Keratinocyte (primary cell): ENCODE data around the gene CMTM8. TPM values are rescaled to one million over a fixed set of nuclear protein-coding genes. Genes with fewer than 3 reads are reported as not detected.

Experiments used
- DNase-seq: peaks from one replicate; pipeline ENCODE4 v3.0.0-alpha.2; 2011; ENCODE audit warnings: low read depth, missing footprints, low spot score
- FAIRE-seq: peaks from 2 replicates; lab custom pipeline; 2011; peaks lifted over from hg19 to GRCh38; lab: Jason Lieb, UNC
- H2AFZ ChIP-seq: 2 replicates; pipeline ENCODE4 v1.6.0; 2012; ENCODE audit warnings: low read length, control low read depth, inconsistent platforms; ENCODE audit not compliant: control insufficient read depth
- H3K27ac ChIP-seq: 2 replicates; pipeline ENCODE4 v1.5.1; 2011; ENCODE audit warnings: low read length; ENCODE audit not compliant: control insufficient read depth, insufficient read depth
- H3K27me3 ChIP-seq: 3 replicates; pipeline ENCODE4 v1.6.0; 2011; ENCODE audit warnings: low read length; ENCODE audit not compliant: control insufficient read depth, insufficient read depth; ENCODE audit errors: extremely low read depth
- H3K36me3 ChIP-seq, 2 experiments: 2 replicates in 1 of 2; 3 replicates in 1 of 2; pipeline ENCODE4 v1.5.1; 2011; ENCODE audit warnings: low read length in 2 of 2, mild to moderate bottlenecking in 1 of 2; ENCODE audit not compliant: control insufficient read depth in 2 of 2, insufficient read depth in 2 of 2; ENCODE audit errors: extremely low read depth in 1 of 2
- H3K4me1 ChIP-seq: 3 replicates; pipeline ENCODE4 v1.5.1; 2011; ENCODE audit warnings: low read length; ENCODE audit not compliant: control insufficient read depth, insufficient read depth; ENCODE audit errors: extremely low read depth
- H3K4me2 ChIP-seq: 3 replicates; pipeline ENCODE4 v1.6.0; 2011; ENCODE audit warnings: low read depth, low read length; ENCODE audit not compliant: control insufficient read depth, insufficient read depth; ENCODE audit errors: extremely low read depth
- H3K4me3 ChIP-seq, 3 experiments: fragments of 200-600 bp in 1 of 3; sonication (generic) in 1 of 3; 2 replicates in 2 of 3; 3 replicates in 1 of 3; pipeline ENCODE4 v1.5.1; 2011 to 2016; ENCODE audit warnings: low read length in 3 of 3, mild to moderate bottlenecking in 3 of 3, control low read depth in 2 of 3, inconsistent platforms in 1 of 3, low read depth in 1 of 3, mixed read lengths in 1 of 3, mixed run types in 1 of 3, moderate library complexity in 1 of 3; ENCODE audit not compliant: control insufficient read depth in 2 of 3, insufficient read depth in 2 of 3; ENCODE audit errors: extremely low read depth in 1 of 3
- H3K79me2 ChIP-seq: 2 replicates; pipeline ENCODE4 v1.6.0; 2012; ENCODE audit warnings: low read length; ENCODE audit not compliant: control insufficient read depth, insufficient read depth
- H3K9ac ChIP-seq: 3 replicates; pipeline ENCODE4 v1.6.0; 2011; ENCODE audit warnings: low read length; ENCODE audit not compliant: control insufficient read depth, insufficient read depth; ENCODE audit errors: extremely low read depth
- H3K9me1 ChIP-seq: 3 replicates; pipeline ENCODE4 v1.6.0; 2011; ENCODE audit warnings: low read length; ENCODE audit not compliant: control insufficient read depth, insufficient read depth; ENCODE audit errors: extremely low read depth
- H3K9me3 ChIP-seq: 2 replicates; pipeline ENCODE4 v1.5.1; 2012; ENCODE audit warnings: low read depth, low read length; ENCODE audit not compliant: control insufficient read depth
- H4K20me1 ChIP-seq: 3 replicates; pipeline ENCODE4 v1.6.0; 2011; ENCODE audit warnings: low read length; ENCODE audit not compliant: control insufficient read depth, insufficient read depth; ENCODE audit errors: extremely low read depth
- CTCF ChIP-seq, 3 experiments: IDR thresholded peaks in 1 of 3; conservative IDR thresholded peaks in 1 of 3; optimal IDR thresholded peaks in 1 of 3; 2 replicates in 2 of 3; 3 replicates in 1 of 3; pipeline versions ENCODE3 to v1.5.1; 2011; ENCODE audit warnings: low read length in 3 of 3, mild to moderate bottlenecking in 3 of 3, moderate library complexity in 2 of 3, control low read depth in 1 of 3, inconsistent platforms in 1 of 3; ENCODE audit not compliant: insufficient read depth in 2 of 3; ENCODE audit errors: extremely low read depth in 1 of 3
- EZH2 ChIP-seq: IDR thresholded peaks from one replicate; pipeline ENCODE4 v1.6.1; 2012; ENCODE audit warnings: inconsistent platforms, mild to moderate bottlenecking, low read length, moderate library complexity
- dilution Hi-C: fragments of 300-500 bp; cut with MboI; formaldehyde crosslinking; loops from one replicate; pipeline ENCODE4 v1.7.0; 2020; ENCODE audit warnings: low sequenced_read_pairs; ENCODE audit not compliant: extremely low pct_ligation_motif_present
- polyA plus RNA-seq, 5 experiments: library from polyadenylated mRNA; depleted of rRNA in 3 of 5; stranded (reverse) in 3 of 5; stranded (forward) in 1 of 5; unstranded in 1 of 5; fragments of >200 nt; gene quantifications; 1 replicate in 1 of 5; 2 replicates in 3 of 5; 3 replicates in 1 of 5; pipeline versions ENCODE4 v1.2.1 to v1.2.3, GENCODE V29; 2011 to 2012; ENCODE audit warnings: missing spikeins in 2 of 5, low read depth in 1 of 5, low replicate concordance in 1 of 5

Gene CMTM8
- polyA plus RNA-seq, 1 donor (not counting 4 experiments of a cell fraction or from before 2014, with no cell fraction given): 1.6 TPM

- Histone ChIP-seq H3K4me3 (peak overlapping the region in 2 of 3 experiments; percentile 1 to 10), H3K79me2 (peaks cover 78% of the 10 kb centered on the region), H3K4me2 (peak overlapping the region; percentile 71), H3K27ac (peak overlapping the region; percentile 81), H3K36me3 (peaks cover 5 to 8% of the 10 kb centered on the region in 2 experiments), H4K20me1 (no peaks in the 10 kb centered on the region), H3K27me3 (no peaks in the 10 kb centered on the region), H3K9ac (peak overlapping the region; percentile 26), H3K4me1 (peaks cover 41% of the 10 kb centered on the region), H2AFZ (no peak overlapping the region), H3K9me1 (no peaks in the 10 kb centered on the region), H3K9me3 (no peaks in the 10 kb centered on the region)
- no peak for DNase-seq
- TF ChIP-seq EZH2 (no peak), CTCF (optimal IDR thresholded peaks at IDR 0.05 in 1 of 3, IDR thresholded peaks at IDR 0.05 in 1 of 3, conservative IDR thresholded peaks at IDR 0.05 in 1 of 3; ENCODE audit: extremely low read depth in 1 of 3, insufficient read depth in 2 of 3, low read length in 3 of 3) (no peak)
- dilution Hi-C loops: no loop called here
- FAIRE-seq: peak; percentile 98
Measured at GRCh38 chr3:32406486-32407408, 168.3 kb downstream of the CMTM8 start.

- Histone ChIP-seq H3K9me1 (no peaks in the 10 kb centered on the region), H3K4me2 (no peak overlapping the region), H3K27ac (no peak overlapping the region), H2AFZ (no peak overlapping the region), H3K4me1 (peaks cover 54% of the 10 kb centered on the region), H3K36me3 (peaks cover 1 to 12% of the 10 kb centered on the region in 2 experiments), H3K9ac (no peak overlapping the region), H3K27me3 (no peaks in the 10 kb centered on the region), H3K4me3 (no peak overlapping the region), H3K9me3 (no peaks in the 10 kb centered on the region), H3K79me2 (peaks cover 65% of the 10 kb centered on the region), H4K20me1 (no peaks in the 10 kb centered on the region)
- FAIRE-seq: peak; percentile 69
- dilution Hi-C loops: no loop called here
- no peak for TF ChIP-seq EZH2
- TF ChIP-seq CTCF (optimal IDR thresholded peaks at IDR 0.05 in 1 of 3, IDR thresholded peaks at IDR 0.05 in 1 of 3, conservative IDR thresholded peaks at IDR 0.05 in 1 of 3; ENCODE audit: extremely low read depth in 1 of 3, insufficient read depth in 2 of 3, low read length in 3 of 3): no peak
- no peak for DNase-seq
Measured at GRCh38 chr3:32410367-32411246, 172.1 kb downstream of the CMTM8 start.
